GM10847 (cell line): ENCODE measurements around the gene LARP4.

Experiments
- POLR2A ChIP-seq: IDR thresholded peaks from 2 replicates; pipeline ENCODE4 v1.6.1; 2011; ENCODE audit not compliant: insufficient read length; ENCODE audit errors: extremely low read depth

Gene LARP4

DNA sequence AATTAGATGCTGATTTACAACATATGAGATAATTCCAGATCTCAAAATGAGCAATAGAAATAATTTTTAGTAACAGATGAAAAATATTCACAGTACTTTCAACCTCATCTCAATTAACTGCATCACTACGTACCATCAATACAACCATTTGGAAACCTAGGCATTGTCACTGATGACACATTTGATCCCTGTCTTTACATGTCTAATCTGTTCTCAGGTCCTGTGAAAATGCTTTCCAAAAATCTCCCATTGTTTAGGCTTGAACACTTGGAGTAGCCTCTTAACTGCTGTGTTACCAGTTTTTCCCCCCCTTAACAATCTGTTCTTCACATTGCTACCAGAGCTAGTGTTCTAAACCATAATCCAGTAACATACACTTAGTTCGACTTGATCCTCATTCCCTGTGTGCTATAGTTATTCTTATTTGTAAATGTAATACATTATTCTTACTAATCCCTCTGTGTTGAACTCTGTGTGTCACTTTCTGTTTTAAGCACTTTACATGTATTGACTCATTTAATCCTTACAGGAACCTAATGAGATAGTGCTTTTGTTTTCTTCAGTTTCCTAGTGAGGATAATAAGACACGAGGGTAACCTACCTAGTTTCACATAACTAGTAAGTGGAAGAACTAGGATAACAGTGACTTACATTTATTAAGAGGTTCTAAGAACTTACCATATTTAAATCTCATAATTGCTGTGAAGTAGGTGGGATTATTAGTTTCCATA lies 41.7 kb downstream of the LARP4 start:
- no peak for TF ChIP-seq POLR2A

DNA sequence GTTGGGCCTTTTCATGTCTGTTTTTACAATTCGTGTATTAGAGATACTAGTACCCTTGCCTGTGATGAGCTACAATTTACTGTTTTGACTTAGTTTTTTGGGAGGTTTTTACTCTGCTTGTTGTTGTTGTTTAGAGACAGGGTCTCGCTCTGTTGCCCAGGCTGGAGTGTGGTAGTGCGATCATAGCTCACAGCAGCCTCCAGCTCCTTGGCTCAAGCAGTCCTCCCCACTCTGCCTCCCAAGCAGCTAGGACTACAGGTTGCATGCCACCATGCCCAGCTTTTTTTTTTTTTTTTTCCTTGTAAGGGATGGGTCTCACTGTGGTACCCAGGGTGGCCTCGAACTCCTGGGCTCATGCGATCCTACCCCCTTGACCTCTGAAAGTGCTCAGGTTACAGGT lies 52.1 kb downstream of the LARP4 start:
- no peak for TF ChIP-seq POLR2A

DNA sequence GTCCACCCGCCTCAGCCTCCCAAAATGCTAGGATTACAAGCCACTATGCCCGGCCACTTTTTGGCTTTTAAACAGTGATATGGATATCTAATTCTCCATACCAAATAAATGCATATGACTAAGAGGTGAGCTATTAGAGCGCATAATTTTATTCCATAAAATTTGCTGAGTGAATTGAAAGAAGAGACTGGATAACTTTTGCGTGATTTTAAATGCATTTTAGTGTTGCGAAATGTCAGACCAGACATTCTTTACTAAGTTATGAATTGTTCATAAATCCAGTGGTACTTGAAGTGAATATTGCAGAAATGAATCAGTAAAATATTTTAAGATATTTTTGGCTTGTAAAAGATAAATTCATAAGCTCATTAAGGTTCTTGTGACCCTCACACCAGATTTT lies 53.2 kb downstream of the LARP4 start:
- no peak for TF ChIP-seq POLR2A

DNA sequence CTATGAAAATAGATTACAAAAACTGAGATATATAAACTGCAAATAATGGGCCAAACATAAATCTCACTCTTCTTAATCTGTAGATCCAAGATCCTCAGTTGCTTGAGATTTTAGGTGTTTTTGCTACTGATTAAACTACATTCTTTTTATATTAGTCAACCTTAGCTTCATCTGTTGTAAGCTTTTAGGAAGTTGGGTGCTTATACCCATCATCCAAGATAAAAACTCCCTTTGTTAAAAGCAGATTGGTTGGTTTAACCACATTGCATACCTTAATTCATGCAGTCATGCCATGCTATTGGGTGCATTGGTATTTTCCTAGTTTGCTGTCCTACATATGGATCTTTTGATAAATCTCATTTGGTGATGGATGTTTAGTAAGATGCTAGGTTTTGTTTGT lies 57.9 kb downstream of the LARP4 start:
- TF ChIP-seq POLR2A: no peak

DNA sequence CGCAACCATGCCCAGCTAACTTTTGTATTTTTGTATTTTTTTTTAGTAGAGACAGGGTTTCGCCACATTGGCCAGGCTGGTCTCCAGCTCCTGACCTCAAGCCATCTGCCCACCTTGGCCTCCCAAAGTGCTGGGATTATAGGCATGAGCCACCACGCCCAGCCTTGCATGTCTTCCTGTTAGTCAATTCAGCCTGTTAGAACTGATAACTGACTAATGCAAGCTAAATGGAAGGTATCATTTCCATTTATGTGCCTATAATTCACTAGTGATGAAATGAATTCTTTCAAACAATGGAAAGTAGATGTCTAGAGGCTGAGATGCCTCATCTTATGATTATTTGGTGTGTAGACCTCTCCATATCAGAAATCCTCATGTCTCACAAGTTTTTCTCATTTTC lies 66.8 kb downstream of the LARP4 start:
- no peak for TF ChIP-seq POLR2A

DNA sequence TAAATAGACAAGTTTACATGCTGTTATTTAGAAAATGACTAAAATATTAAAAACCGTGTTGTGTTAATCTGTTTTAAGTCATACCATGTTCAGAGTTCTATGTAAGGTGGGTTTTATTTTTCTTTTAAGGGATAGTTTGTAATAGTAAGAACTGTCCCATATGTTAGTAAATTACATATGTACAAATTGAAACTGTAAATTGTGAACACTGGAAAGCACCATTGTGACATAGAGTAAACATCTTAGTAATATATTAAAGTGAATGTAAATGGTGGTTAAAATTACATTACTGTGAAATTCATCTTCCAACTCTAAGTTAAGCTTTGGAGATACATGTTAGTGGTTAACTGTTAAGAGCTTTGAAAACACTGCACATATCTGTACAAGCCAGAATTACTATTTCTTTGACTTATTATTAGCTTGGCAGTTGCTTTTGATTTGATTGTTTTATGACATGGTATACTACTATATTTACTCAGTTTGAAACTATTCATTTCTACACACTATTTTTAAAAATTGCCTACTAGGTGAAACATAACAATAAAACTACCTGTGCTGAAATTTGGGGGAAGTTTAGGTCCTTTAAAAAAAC lies 76.7 kb downstream of the LARP4 start:
- TF ChIP-seq POLR2A: no peak

DNA sequence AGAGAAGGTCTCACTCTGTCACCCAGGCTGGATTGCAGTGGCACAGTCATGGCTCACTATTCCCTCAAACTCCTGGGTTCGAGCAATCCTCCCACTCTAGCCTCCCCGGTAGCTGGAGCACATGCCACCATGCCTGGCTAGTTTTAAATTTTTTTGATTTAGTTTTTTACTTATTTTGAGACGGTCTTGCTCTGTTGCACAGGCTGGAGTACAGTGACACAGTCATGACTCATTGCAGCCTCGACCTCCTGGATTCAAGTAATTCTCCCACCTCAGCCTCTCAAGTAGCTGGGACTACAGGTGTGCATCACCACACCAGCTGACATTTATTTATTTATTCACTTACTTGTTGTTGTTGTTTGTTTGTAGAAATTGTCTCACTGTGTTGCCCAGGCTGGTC lies 81.9 kb downstream of the LARP4 start:
- no peak for TF ChIP-seq POLR2A

DNA sequence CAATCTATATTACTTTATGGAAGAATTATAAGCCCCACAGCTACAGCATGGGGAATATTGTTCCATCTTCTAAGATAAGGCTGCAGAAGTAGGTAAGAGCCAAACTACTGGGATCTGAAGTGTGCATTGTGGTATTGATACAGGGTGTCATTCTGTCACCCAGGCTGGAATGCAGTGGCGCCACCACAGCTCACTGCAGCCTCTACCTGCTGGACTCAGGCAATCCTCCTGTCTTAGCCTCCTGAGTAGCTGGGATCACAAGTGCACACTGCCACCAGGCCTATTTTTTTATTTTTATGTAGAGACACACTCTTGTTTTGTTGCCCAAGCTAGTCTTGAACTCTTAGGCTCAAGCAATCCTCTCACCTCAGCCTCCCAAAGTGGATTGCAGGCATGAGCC lies 82.8 kb downstream of the LARP4 start:
- no peak for TF ChIP-seq POLR2A

DNA sequence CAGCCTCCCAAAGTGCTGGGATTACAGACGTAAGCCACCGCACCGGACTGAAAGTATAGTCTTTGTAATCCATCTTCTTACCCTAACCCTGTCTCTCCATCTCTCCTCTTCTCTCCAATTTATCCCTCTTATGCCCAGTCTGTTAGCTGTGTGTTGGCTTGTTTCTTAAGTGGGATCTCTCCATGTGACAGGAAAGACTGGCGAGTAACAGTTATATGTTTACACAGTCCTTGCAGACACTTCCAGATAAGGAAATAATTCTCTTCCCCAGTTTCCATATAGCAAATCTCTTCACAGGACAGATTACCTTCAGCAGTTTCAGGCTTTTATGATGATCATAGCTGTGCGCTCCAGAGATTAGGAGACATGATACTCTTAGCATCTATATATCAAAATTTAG lies 88.1 kb downstream of the LARP4 start:
- TF ChIP-seq POLR2A: no peak

DNA sequence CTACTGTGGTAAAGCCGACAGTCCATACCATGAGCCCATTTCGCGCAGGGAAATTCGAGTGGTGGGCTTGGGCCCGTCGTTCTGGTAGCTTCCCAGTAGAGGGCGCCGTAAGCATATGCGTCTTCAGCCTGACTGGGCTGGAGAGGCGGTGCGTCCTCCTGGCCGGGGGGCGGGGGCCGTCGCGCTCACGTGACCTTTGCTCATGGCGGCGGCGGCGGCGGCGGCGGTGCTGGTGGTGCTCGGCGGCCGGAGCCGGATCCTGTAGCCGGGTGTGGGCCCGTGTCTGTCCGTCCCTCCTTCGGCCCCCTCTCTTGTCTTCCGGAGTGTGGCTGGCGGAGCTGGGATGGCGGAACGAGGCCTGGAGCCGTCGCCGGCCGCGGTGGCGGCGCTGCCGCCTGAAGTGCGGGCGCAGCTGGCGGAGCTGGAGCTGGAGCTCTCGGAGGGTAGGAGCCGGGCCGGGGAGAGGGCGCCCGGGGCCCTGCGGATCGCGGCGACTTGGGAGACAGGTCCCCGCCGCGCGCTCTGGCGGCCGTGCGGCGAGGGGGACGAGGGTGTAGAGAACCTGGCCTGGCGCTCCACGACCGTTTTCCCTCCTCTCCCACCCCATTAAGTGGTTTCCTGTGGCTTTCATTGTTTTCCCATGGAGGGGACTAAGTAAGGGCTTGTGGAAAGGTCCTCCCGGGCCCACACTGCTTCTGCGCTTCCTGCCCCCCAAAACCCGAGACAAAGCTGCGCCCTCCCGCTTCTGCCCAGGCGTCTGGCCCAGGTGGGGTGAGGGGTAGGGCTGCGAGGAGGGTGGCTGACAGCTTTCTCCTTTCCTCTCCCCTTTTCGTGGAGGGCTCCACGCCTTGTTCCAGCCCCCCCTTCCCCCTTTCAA lies 104.4 kb downstream of the LARP4 start, which contains the start of gene DIP2B:
TSS of gene DIP2B (plus strand) at position 188 of the 877 bp plus-strand sequence. CDS start at position 344, 156 bp downstream.
- peak; percentile 36 for TF ChIP-seq POLR2A

DNA sequence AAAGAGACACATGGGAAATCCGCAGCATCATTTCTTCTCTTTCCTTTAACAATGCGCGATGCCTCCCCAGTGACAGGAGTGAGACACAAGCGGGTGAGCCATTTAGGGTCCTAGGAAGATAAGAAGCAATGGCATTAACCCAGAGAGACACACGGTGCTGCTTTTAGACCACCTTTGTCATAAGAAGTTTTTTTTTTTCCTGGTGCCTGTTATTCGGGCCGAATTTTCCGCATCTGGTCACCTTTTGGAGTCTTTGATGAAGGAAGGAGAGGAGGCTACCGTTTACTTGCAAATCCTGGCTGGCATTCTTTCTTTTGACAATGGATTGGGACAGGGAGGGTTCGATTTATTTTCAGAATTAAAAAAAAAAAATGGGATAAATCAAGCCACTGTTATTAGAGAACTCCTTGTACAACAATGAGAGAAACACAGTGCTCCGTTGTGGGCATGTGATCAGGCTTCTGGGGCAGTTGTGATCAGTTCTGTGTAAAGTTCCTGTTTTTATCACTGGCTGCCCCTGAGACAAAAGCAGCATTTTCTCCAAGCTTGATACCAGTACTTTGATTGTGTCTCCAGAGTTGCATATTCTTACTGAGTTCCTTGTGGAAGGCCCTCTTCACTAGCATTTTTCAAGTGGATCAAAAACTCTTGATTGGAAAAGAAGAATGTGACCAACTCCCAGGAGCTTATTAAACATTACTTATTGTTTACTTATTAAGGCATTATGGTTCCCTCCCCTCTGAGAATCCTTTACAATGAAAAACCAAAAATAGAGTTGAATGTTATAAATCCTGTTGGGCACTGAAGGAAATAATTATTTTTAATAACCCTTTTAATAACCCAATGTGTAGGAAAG lies 105.2 kb downstream of the LARP4 start:
- TF ChIP-seq POLR2A: no peak

DNA sequence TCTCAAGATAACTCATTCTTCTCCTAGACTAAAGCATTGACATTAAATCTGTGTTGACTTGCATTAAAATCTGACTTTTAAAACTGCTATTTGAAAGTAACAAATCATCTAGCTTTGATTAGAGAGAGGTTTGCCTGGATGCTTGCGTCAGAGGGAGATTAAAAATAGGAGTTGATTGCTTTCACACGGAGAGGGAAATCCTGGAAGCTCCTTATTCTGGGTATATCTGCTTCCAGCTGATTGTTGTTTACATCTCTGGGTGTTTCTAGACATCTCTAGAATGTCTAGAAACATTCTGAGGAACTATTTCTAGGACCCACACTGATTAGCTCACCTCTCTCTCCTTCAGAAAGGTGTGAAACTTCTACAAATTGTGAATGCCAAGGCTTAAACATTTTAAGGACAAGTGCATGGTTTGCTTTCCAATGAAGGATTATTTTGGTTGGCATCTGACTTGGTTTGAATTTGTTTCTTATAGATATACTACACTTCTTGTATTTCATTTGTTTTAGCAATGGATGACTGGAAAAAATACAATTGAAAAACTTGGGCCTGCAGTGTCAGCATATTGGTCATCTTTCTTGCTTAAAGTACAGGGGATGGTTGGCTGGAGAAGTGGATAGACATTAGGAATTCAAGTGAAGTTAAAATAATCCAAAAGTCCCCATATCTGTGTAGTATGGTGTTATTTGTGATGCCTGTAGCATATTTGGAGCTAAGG lies 106.2 kb downstream of the LARP4 start:
- TF ChIP-seq POLR2A: no peak

DNA sequence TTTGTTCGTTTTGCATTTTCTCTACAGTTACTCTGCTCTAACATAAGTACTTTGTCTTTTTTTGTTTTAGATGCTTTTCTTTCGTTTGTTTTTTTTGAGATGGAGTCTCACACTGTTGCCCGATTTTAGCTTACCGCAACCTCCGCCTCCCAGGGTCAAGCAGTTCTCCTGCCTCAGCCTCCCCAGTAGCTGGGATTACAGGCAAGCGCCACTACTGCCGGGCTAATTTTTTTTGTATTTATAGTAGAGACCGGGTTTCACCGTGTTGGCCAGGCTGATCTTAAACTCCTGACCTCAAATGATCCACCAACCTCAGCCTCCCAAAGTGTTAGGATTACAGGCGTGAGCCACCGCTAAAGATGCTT lies 106.8 kb downstream of the LARP4 start:
- TF ChIP-seq POLR2A: no peak

DNA sequence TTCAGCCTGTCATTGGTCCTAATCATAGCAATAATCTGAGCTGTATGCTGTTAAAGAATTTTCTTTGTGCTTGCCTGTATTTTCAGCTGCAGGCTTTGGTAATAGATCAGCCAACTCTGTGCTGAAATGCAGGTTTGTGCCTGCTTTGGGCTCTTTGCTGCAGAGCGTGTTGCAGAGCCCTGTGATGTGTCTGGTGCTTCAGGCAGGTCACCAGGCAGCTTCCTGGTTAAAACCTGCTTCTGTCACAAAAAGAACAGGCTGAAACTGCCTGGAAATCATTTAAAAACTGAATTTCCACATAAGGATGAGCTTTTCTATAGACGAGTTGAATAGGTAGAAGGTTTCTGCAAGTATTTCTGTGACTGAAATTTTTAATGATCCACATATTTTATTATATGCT lies 107.2 kb downstream of the LARP4 start:
- TF ChIP-seq POLR2A: no peak

DNA sequence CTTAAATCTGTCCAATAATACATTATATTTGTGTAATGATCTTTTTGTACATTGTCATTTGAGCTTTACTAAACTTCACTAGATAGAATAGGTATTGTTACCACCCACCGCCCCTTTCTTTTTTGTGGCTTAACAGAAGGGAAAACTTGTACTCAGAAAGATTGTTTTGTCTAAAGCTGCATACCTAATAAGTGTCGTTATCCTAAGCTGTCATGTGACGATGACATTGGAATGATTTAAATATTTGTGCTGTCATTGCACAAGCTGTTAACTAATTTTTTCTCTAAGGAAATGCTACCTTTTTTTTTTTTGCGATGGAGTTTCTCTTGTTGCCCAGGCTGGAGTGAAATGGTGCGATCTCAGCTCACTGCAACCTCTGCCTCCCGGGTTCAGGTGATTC lies 107.7 kb downstream of the LARP4 start:
- no peak for TF ChIP-seq POLR2A
